Urinary bladder (tissue), 4 donors: ENCODE results near the gene CORO2A. TPM values are rescaled to one million over a fixed set of nuclear protein-coding genes. Genes with fewer than 3 reads are reported as not detected.
A peak's percentile ranks its signal among the peaks of the same experiment; 100 is the strongest.
"Not testable (repeated sequence)": the region's sequence is repeated elsewhere in the genome, so short reads cannot be mapped to it uniquely, and the experiment has no call there.

Experiments used
- DNase-seq: peaks from one replicate; pipeline ENCODE4 v3.0.0-alpha.2; 2015; ENCODE audit errors: extremely low spot score
- H3K27ac ChIP-seq: one replicate; pipeline ENCODE4 v1.5.1; 2013; ENCODE audit warnings: low read depth, mild to moderate bottlenecking, moderate library complexity
- H3K36me3 ChIP-seq: one replicate; pipeline ENCODE4 v1.6.1; 2013; ENCODE audit warnings: mild to moderate bottlenecking, moderate library complexity; ENCODE audit not compliant: insufficient read depth
- H3K4me1 ChIP-seq: one replicate; pipeline ENCODE4 v1.6.1; 2013; ENCODE audit warnings: mild to moderate bottlenecking, moderate library complexity; ENCODE audit not compliant: insufficient read depth
- H3K4me3 ChIP-seq: one replicate; pipeline ENCODE4 v1.5.1; 2013; ENCODE audit warnings: low read depth, low read length
- WGBS: extraction: QIAGEN DNeasy Blood & Tissue Kit; methylation state at CpG from one replicate; pipeline ENCODE4 v1.1.7; 2013; 5-methylcytosine and 5-hydroxymethylcytosine counted together
- polyA plus RNA-seq: library from polyadenylated mRNA; stranded (reverse); fragments of 200-250 nt; gene quantifications from one replicate; pipeline ENCODE4 v1.2.3, GENCODE V29; 2013
- total RNA-seq: library from RNA; depleted of rRNA; stranded (reverse); fragments of >200 nt; gene quantifications from one replicate; pipeline ENCODE4 v1.2.3, GENCODE V29; 2014
- donor health status: healthy with polysubstance abuse.
- donor health status: healthy.

The CORO2A gene
- total and polyA plus RNA-seq, 2 donors = 3.4 to 4.1 TPM

GRCh38 chr9:98090674-98091073 lies 101.8 kb downstream of the CORO2A start:
- 79% methylated on average over 3 of the region's 3 CpGs for WGBS
- H3K27ac ChIP-seq, DNase-seq: not testable (repeated sequence)

GRCh38 chr9:98087420-98088354 lies 104.8 kb downstream of the CORO2A start:
- 15% methylated on average over 92 of the region's 92 CpGs for WGBS
- Histone ChIP-seq H3K4me1 (no peaks in the 10 kb centered on the region), H3K27ac (peak overlapping the region; percentile 66), H3K36me3 (no peaks in the 10 kb centered on the region), H3K4me3 (peak overlapping the region; percentile 23)
- DNase-seq = no peak

More at GRCh38 chr9:98090674-98091073, 101.8 kb downstream of the CORO2A start:
- H3K4me1 ChIP-seq, H3K4me3 ChIP-seq, H3K36me3 ChIP-seq: not testable (repeated sequence)

- no peaks in the 10 kb centered on the region for H3K4me1 ChIP-seq
- WGBS = 97% methylated on average over 4 of the region's 4 CpGs
- H3K27ac ChIP-seq = no peak overlapping the region
- H3K36me3 ChIP-seq = no peaks in the 10 kb centered on the region
- no peak overlapping the region for H3K4me3 ChIP-seq
- DNase-seq = no peak
Observed at GRCh38 chr9:98086461-98086860, 106.0 kb downstream of the CORO2A start.

- no peak for DNase-seq
- Histone ChIP-seq H3K4me3 (no peak overlapping the region), H3K27ac (peak overlapping the region; percentile 3), H3K4me1 (no peaks in the 10 kb centered on the region), H3K36me3 (no peaks in the 10 kb centered on the region)
- 82% methylated on average over 7 of the region's 7 CpGs for WGBS
Observed at GRCh38 chr9:98085944-98086343, 106.5 kb downstream of the CORO2A start.

GRCh38 chr9:98085058-98085457 lies 107.4 kb downstream of the CORO2A start:
- H3K4me3 ChIP-seq = no peak overlapping the region
- WGBS = 89% methylated on average over 4 of the region's 4 CpGs
- H3K4me1 ChIP-seq = no peaks in the 10 kb centered on the region
- H3K27ac ChIP-seq = no peak overlapping the region
- DNase-seq = no peak
- no peaks in the 10 kb centered on the region for H3K36me3 ChIP-seq

GRCh38 chr9:98084396-98084795 lies 108.0 kb downstream of the CORO2A start:
- Histone ChIP-seq H3K4me1 (no peaks in the 10 kb centered on the region), H3K4me3 (no peak overlapping the region), H3K36me3 (no peaks in the 10 kb centered on the region), H3K27ac (no peak overlapping the region)
- no peak for DNase-seq
- 84% methylated on average over 3 of the region's 3 CpGs for WGBS

GRCh38 chr9:98083566-98084183 lies 108.8 kb downstream of the CORO2A start:
- Histone ChIP-seq H3K27ac (no peak overlapping the region), H3K4me3 (no peak overlapping the region), H3K4me1 (no peaks in the 10 kb centered on the region), H3K36me3 (no peaks in the 10 kb centered on the region)
- WGBS = 90% methylated on average over 7 of the region's 7 CpGs
- DNase-seq = no peak

- 96% methylated on average over 2 of the region's 2 CpGs for WGBS
- no peak overlapping the region for H3K4me3 ChIP-seq
- H3K27ac ChIP-seq = no peak overlapping the region
- no peak for DNase-seq
- H3K36me3 ChIP-seq = no peaks in the 10 kb centered on the region
- no peaks in the 10 kb centered on the region for H3K4me1 ChIP-seq
Observed at GRCh38 chr9:98083061-98083501, 109.4 kb downstream of the CORO2A start.

- H3K4me3 ChIP-seq = no peak overlapping the region
- 76% methylated on average over 6 of the region's 6 CpGs for WGBS
- no peaks in the 10 kb centered on the region for H3K4me1 ChIP-seq
- DNase-seq = no peak
- no peaks in the 10 kb centered on the region for H3K36me3 ChIP-seq
- H3K27ac ChIP-seq = no peak overlapping the region
Observed at GRCh38 chr9:98081477-98082219, 110.8 kb downstream of the CORO2A start.

GRCh38 chr9:98080780-98081179 lies 111.7 kb downstream of the CORO2A start:
- WGBS = 92% methylated on average over 12 of the region's 12 CpGs
- H3K4me3 ChIP-seq = no peak overlapping the region
- H3K36me3 ChIP-seq = no peaks in the 10 kb centered on the region
- H3K27ac ChIP-seq = no peak overlapping the region
- no peaks in the 10 kb centered on the region for H3K4me1 ChIP-seq
- no peak for DNase-seq

- no peaks in the 10 kb centered on the region for H3K4me1 ChIP-seq
- H3K4me3 ChIP-seq = no peak overlapping the region
- H3K27ac ChIP-seq = no peak overlapping the region
- DNase-seq = no peak
- H3K36me3 ChIP-seq = no peaks in the 10 kb centered on the region
- WGBS = 100% methylated on average over 1 of the region's 1 CpG
Observed at GRCh38 chr9:98080326-98080725, 112.1 kb downstream of the CORO2A start.

GRCh38 chr9:98078895-98079294 lies 113.5 kb downstream of the CORO2A start:
- no peak overlapping the region for H3K4me3 ChIP-seq
- H3K4me1 ChIP-seq = peaks cover 2% of the 10 kb centered on the region
- no peaks in the 10 kb centered on the region for H3K36me3 ChIP-seq
- 88% methylated on average over 5 of the region's 5 CpGs for WGBS
- DNase-seq = no peak
- no peak overlapping the region for H3K27ac ChIP-seq

GRCh38 chr9:98076514-98076890 lies 115.9 kb downstream of the CORO2A start:
- H3K36me3 ChIP-seq, H3K27ac ChIP-seq, H3K4me1 ChIP-seq, DNase-seq, H3K4me3 ChIP-seq: not testable (repeated sequence)
- 85% methylated on average over 8 of the region's 8 CpGs for WGBS
